CD4-positive, alpha-beta T cell treated with Interleukin-12 subunit alpha and Interleukin-12 subunit beta, for 1 hour (primary cell): Measurements from ENCODE around the gene NAGPA.
"Not testable (repeated sequence)": the region's sequence is repeated elsewhere in the genome, so short reads cannot be mapped to it uniquely, and the experiment has no call there.

ENCODE experiments used
- DNase-seq: peaks from one replicate; pipeline ENCODE4 v3.0.0-alpha.2; 2020

The NAGPA gene, protein sequence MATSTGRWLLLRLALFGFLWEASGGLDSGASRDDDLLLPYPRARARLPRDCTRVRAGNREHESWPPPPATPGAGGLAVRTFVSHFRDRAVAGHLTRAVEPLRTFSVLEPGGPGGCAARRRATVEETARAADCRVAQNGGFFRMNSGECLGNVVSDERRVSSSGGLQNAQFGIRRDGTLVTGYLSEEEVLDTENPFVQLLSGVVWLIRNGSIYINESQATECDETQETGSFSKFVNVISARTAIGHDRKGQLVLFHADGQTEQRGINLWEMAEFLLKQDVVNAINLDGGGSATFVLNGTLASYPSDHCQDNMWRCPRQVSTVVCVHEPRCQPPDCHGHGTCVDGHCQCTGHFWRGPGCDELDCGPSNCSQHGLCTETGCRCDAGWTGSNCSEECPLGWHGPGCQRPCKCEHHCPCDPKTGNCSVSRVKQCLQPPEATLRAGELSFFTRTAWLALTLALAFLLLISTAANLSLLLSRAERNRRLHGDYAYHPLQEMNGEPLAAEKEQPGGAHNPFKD

DNA sequence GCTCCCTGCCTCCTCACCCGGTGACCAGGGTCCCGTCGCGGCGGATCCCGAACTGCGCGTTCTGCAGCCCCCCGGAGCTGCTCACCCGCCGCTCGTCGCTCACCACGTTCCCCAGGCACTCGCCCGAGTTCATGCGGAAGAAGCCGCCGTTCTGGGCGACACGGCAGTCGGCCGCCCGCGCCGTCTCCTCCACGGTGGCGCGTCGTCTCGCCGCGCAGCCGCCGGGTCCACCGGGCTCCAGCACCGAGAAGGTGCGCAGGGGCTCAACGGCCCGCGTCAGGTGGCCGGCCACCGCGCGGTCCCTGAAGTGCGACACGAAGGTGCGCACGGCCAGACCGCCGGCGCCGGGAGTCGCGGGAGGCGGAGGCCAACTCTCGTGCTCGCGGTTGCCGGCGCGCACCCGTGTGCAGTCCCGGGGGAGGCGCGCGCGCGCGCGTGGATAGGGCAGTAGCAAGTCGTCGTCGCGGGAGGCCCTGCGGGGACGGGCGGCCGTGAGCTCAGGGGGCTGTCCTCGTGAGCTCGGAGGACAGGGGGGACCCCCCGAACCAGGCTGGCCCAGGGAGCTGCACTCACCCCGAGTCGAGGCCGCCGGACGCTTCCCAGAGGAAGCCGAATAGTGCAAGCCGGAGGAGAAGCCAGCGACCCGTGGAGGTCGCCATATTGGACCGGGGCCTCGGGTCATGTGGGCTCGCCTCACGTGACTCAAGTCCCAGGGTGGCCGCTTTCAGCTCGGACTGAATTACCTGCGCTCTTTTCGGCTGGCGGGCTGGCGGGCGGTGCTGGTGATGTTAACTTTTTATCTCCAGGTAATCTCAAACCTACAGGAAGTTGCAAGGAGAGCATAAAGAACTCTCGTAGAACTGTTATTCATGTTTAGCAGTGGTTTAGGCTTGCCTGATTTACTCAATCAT, at the start of gene NAGPA:
NAGPA (minus strand) TSS at position 680 of the 911 bp plus-strand sequence; CDS start at position 659, 21 bp downstream.
- DNase-seq: peak; percentile 85

DNA sequence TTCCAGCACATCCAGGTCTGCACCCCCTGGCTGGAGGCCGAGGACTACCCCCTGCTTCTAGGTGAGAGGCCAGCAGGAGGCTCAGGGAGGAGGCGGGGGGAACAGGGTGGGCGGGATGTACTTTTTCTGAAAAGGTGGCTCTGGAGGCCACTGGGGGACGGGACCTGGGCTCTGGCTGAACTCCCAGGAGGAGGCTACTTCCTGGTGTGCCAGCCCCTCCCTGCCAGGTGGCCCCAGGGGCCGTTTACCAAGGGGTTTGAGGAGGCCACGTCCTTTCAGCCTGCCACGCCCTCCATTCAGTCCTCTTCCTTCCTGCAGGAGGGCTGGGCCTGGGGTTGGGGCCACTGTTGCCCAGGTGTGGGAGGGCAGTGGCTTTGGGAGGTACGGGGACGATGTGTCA, 47.3 kb upstream of the NAGPA start:
- DNase-seq: not testable (repeated sequence)

DNA sequence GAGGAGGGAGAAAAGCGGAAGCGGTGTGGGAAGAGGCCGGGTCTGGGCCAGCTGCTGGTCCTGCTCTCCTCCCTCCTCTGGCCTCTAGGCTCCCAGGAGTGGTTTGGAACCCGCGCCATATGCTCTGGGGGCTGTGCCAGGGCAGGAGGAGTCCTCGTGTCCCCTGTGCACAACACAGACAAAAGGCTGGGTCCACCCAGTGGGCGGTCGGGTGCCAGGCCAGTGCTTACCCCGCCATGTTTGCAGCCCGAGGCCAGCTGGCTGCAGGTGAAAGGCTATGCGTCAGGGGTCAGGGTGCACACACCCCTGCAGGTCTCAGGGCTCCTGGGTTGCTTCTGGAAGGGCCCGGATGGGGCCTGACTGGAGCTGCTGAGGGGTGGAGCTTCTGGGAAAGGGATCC, 46.7 kb upstream of the NAGPA start:
- DNase-seq: not testable (repeated sequence)

DNA sequence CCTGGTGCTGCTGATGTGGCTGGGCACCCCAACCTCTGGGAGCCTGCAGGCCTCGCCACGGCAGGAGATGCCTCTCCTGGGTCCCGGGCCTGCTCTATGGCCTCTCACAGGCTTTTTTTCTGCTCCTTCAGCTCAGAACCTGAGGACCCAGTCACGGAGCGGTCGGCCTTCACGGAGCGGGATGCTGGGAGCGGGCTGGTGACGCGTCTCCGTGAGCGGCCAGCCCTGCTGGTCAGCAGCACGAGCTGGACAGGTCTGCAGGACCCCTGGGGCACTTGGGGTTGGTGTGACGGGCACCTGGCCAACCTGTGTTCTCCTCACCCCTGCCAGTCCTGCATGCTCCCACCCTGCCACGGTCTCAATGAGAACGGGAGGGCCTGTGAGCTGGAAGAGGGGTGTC, 44.9 kb upstream of the NAGPA start:
- DNase-seq: no peak

DNA sequence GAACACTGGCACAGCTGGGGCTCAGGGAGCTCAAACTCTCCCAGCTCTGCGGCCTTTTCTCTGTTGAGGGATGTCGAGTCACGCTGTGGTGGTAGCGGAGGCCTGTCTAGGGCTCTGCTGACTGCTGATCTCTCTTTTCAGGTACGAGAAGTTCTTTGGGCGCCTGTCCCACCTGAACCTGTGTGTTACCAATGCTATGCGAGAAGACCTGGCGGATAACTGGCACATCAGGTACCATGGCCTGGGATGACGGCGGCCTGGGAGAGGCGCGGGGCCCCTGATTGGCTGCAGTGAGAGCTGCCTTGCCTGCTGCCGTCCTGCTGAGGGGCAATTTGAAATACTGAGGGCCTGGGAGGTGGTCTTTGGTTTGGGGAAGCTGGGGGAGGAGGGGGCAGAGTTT, 43.6 kb upstream of the NAGPA start:
- DNase-seq: no peak

DNA sequence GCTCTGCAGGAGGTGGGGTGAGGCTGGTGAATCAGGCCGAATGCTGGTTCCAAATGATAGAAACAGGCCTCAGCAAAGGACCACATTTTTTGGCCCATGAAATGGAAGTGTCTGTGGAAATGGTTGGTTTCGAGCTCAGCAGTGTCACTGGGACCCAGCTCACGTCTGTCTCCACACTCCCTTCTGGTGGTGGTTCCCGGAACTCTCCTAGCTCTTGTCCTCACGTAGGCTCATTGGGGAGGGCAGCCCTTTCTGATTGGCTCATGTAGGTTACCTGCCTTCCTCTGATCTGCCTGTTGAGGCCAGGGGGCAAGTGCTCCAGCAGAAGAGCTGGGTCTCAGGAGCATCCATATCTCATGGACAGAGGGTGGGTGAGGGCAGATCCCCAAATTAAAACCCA, 41.9 kb upstream of the NAGPA start:
- DNase-seq: no peak

DNA sequence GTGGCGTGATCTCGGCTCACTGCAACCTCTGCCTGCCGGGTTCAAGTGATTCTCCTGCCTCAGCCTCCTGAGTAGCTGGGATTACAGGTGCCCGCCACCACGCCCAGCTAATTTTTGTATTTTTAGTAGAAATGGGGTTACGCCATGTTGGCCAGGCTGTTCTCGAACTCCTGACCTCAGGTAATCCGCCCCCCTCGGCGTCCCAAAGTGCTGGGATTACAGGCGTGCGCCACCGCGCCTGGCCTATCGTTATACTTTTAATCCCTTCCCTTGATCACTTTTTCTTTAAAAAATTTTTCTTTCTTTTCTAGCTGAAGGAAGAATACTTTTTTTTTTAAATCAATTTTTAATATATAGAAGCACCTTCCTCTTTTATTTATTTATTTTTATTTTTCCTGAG, 40.0 kb upstream of the NAGPA start:
- DNase-seq: not testable (repeated sequence)

DNA sequence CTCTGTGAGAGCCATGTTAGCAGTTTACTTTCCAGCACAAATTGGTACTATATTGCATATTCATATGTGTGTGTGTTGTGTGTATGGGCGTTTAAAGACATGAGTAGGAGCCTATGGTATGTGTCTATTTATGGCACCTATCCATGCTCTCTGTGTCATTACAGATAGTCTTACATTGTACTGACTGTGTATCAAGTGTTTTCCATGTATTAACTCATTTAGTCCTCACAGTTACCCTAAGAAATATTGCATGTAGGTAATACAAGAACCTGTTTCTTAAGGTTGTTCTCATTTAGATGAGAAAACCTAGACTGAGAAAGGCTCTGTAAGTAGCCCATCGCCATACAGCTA, 39.5 kb upstream of the NAGPA start:
- no peak for DNase-seq

DNA sequence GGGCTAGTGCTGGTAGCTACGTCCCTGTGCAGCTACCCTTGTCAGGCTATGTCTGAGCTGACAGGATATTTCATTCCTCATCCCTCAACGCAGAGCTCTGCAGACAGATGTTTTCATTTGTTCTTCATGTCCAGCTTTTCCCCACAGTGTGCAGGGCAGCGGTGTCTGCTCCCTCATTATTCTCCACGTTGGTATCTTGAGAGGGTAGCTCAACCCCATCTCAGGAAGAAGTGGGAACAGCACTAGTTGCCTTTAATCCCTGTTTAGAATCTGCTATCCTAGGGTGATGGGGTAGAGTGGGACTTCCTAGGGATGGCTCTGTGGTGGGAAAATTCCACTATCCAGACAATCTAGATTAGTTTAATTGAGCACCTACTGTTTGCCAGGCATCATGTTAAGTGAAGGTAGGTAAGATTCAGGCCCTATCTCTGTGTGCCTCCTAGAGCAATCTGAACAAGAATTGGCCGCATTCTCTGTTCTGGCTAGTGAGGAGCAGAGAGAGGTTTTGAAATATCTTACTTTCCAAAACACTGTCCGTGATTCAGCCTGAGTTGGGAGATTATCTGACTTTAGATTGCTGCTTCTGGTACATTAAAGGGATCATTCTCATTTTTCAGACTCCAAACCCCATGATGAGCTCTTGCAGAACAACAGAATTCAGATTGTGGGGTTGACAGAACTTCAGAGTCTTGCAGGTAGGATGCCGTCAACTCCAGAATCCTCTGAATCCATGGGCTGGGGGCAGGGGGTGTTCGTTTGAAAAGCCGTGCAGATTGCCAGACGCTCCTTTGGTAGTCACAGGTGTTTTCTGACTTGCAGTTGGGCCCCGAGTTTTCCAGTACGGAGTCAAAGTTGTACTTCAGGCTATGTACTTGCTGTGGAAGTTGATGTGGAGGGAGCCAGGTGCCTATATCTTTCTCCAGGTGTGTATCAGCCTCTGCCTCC, 38.9 kb upstream of the NAGPA start:
- no peak for DNase-seq

DNA sequence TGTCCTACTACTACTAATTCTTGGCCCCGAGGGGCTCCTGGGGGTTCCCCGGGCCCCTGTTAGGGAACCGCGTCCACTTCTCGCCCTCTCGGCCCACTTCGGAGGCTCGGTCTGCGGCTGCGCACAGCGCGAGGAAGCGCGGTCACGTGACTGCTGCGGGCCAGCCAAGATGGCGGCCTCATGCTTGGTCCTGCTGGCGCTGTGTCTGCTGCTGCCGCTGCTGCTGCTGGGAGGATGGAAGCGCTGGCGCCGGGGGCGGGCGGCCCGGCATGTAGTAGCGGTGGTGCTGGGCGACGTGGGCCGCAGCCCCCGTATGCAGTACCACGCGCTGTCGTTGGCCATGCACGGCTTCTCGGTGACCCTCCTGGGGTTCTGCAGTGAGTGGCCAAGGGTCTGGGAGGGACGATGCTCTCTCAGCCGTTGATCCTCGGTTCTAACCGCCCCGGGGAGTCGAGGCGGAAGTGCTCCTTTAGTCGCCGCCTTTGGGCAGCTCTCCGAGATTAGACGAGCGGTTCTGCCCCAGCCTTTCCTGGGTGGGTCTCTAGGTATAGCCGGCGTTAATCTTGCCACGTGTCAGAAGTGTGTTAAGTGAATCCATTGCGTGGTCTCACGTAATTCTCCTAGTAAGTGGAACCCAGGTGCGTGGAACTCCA, 38.1 kb upstream of the NAGPA start, which contains the start of gene ALG1:
ALG1 (plus strand) TSS at position 163 of the 653 bp plus-strand sequence; CDS start at position 170, 7 bp downstream.
- DNase-seq: peak; percentile 92

DNA sequence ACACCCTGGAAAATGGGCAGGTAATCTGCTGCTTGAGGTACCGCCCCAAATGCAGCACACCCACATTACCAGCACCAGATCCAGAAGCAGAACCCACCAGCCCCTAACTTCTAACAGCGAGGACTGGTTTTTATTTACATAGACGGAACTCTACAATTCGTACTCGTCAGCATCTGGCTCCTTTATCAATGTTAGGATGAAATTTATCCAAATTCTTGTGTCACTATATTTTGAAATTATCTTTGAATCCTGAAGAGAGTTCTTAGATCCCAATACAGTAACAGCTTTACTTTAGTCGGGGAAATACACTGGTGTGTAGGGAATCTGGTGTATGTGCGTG, 37.6 kb upstream of the NAGPA start:
- no peak for DNase-seq

DNA sequence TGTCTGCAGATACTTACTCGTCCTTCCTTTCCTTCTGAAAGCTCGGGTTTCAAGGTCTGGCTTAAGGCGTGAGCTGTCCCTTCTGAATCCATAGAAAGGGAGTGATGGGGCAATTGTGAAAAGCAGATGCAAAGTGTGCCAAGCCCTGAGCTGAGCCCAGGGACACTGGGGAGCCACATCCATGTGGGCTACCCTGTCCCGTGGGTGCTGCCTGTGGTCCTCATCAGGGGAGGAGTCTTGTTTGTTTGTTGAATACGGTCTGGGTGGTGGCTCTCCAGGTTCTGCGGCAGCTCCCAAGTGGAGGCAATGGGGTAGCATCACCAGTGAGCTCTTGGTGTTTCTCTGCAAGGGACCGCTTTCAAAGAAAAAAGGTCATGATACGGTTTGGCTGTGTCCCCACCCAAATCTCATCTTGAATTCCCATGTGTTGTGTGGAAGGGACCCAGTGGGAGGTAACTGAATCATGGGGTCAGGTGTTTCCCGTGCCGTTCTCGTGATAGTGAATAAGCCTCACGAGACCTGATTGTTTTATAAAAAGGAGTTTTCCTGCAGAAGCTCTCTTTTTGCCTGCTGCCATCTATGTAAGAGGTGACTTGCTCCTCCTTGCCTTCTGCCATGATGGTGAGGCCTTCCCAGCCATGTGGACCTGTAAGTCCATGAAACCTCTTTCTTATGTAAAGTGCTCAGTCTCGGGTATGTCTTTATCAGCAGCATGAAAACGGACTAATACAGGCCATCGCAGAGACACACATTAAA, 36.9 kb upstream of the NAGPA start:
- DNase-seq: no peak

DNA sequence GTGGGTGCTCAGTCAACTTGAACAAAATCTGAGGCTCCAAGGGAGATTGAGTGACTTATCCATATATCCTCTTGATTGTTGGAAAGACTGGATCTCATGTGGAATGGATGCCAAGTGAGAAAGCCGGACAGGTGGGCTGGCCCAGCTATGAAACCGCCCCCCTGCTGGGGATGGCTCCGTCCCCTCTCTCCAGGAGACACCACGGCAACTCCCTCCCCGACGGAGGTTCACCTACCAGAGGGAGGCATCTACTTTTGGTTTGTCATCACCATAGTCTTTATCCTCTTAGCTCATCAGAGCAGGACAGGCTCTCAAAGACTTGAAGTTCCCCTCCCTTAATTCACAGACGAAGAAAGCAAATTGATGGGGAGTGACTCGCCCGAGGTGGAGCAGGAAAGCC, 36.1 kb upstream of the NAGPA start:
- no peak for DNase-seq

DNA sequence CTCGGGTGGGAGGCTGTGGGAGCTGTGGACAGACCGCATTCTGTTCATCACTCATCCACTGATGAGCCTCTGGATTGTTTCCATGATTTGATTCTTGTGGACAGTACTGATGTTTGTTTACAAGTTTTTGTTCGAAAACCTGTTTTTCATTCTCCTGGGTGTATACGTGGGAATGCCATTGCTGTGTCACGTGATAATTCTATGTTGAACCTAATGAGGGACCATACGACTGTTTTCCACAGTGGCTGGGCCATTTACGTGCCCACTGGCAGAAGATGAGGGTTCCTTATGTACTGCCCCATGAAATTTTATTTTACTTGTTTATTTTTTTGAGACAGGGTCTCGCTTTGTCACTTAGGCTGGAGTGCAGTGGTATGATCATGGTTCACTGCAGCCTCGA, 35.3 kb upstream of the NAGPA start:
- DNase-seq: no peak

DNA sequence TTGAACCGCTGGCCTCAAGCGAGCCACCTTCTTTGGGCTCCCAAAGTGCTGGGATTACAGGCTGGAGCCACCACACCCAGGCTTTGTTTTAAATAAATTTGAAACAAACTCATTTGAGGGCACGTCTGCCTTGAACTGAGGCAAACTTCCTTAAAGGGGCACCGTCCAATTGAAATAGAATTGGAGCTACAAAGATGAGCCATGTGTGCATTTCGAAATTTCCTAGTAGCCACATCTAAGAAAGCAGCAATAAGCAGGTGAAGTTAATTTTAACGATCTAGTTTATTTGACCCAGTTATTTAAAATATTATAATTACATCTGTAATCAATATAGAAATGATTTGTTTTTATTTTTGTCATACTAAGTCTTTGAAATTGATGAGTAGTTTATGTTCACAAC, 32.8 kb upstream of the NAGPA start:
- no peak for DNase-seq

DNA sequence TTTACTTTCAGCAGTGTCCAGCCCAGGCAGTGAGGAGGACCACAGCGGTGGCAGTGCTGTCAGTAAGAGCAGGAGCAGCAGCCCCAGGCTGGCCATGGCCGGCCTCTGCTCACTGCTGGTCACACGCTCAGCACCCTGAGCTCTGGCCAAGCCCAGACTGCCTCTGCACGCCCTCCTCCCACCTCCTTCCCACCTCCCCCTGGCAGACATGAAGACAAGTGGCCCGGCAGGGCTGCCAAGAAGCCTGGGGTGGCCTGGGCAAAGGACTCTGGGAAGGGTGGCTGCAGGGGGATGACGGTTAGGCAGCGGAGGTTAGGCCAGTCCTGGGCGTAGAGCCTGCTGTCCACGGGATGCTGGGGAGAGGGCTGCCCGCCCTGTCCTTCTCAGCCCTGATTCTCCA, 32.1 kb upstream of the NAGPA start, which contains the start of gene C16orf89:
C16orf89 (minus strand) TSS at position 144 of the 400 bp plus-strand sequence; CDS start at position 96, 48 bp downstream.
- no peak for DNase-seq

DNA sequence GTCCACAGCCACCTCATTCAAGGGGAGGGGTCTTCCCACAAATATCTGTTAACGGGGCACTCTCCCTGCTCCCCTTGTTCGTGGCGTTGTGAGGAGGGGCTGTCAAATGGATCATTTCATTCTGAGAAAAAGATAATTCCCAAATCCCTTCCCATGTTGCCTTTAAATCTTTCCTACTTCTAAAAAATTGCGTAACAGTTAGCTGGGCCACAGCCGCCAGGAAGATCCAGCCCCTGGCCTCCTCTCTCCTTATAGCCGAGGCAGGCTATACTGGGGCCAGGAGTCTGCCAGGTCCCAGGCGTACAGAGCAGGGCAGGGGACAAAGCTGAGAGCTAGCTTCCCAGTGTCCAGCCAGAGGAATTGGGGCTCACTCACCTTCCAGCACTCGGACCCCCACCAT, 31.6 kb upstream of the NAGPA start:
- no peak for DNase-seq

DNA sequence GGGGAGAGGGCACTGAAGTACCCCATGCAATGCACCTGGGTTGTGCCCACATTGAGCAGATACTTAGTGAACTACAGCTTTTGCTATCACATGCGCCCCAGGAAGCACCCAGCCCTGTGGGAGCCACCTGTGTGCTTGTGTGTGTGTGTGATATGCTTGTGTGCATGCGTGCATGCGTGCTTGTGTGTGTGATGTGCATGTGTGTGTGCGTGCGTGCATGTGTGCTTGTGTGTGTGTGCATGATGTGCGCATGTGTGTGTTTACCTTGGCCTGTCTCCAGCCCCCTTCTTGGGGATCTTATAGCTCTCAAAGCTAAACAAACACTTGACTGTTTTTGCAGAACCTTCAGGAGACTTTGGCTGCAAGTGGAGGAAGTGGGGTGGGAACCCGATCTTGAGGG, 31.2 kb upstream of the NAGPA start:
- DNase-seq: no peak

DNA sequence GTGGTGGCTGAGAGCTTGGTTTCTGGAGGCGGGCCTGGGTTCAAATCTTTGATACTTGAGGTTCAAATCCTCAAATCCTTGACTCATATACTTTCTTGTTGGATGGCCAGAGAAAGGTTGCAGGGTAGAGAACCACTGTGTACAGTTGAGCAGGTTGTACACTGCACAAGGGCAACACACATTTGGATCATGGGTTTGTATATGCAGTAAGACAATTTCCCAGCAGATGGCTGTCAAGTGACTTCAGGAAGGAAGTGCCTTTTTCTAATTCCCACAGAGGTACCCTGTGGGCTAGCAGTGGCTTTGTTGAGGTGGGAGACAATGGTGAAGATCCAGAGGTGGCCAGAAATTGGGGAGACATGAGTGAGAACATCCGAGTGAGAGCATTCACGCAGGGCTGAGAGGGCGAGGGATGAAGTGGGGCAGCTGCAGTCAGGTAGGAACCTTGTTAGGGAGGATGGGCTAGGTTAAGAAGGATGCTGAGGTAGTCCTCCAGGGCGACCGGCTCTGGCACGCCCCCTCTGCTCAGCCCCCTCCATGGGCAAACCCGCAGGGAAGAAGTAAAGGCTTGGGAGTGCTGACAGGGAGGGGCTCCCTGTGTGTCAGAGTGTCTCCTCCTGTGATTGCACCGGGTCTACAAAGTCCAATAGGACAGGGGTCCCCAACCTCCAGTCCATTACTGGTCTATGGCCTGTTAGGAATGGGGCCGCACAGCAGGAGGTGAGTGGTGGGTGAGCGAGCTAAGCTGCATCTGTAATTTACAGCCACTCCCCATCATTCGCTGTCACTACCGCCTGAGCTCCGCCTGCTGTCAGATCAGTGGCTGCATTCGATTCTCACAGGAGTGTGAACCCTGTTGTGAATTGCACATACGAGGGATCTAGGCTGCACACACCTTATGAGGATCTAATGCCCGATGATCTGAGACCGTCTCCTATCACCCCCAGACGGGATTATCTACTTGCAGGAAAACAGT, 29.3 kb upstream of the NAGPA start:
- DNase-seq: no peak

DNA sequence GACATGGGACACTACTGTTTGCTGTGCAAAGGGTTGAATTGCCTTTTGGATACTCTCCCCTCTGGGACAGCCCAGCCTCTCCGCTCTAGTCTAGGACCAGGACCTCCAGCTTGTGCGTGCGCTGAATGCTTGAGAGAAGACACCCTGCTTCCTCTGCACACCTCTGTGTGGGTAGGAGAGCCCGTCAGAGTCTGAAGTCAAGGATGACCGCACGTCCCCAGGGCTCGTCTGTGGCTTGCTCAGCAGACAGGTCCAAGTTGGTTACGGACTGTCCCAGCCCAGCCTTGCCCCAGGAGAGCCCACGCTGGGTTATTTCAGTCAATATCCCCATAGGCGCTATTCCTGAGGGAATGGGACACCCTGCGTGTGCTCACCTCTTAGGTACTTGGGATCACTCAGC, 28.3 kb upstream of the NAGPA start:
- DNase-seq: no peak
